ENCODE results near the gene ZNF268.

DNA sequence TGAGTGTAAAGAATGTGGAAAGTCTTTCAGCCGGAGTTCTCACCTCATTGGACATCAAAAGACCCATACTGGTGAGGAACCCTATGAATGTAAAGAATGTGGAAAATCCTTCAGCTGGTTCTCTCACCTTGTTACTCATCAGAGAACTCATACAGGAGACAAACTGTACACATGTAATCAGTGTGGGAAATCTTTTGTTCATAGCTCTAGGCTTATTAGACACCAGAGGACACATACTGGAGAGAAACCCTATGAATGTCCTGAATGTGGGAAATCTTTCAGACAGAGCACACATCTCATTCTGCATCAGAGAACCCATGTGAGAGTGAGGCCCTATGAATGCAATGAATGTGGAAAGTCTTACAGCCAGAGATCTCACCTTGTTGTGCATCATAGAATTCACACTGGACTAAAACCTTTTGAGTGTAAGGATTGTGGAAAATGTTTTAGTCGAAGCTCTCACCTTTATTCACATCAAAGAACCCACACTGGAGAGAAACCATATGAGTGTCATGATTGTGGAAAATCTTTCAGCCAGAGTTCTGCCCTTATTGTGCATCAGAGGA lies 25.1 kb upstream of the ZNF268 start:
- TF ChIP-seq, protein P1, sequence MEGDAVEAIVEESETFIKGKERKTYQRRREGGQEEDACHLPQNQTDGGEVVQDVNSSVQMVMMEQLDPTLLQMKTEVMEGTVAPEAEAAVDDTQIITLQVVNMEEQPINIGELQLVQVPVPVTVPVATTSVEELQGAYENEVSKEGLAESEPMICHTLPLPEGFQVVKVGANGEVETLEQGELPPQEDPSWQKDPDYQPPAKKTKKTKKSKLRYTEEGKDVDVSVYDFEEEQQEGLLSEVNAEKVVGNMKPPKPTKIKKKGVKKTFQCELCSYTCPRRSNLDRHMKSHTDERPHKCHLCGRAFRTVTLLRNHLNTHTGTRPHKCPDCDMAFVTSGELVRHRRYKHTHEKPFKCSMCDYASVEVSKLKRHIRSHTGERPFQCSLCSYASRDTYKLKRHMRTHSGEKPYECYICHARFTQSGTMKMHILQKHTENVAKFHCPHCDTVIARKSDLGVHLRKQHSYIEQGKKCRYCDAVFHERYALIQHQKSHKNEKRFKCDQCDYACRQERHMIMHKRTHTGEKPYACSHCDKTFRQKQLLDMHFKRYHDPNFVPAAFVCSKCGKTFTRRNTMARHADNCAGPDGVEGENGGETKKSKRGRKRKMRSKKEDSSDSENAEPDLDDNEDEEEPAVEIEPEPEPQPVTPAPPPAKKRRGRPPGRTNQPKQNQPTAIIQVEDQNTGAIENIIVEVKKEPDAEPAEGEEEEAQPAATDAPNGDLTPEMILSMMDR (IDR thresholded peaks at IDR 0.05) = no peak
- TF ChIP-seq POLR2A (IDR thresholded peaks at IDR 0.05) = no peak
